Left colon (tissue), 2 donors: Measurements from ENCODE around the gene GNAI2. TPM values are rescaled to one million over a fixed set of nuclear protein-coding genes. Genes with fewer than 3 reads are reported as not detected.
"Not testable (repeated sequence)": the region's sequence is repeated elsewhere in the genome, so short reads cannot be mapped to it uniquely, and the experiment has no call there.

Source experiments
- ATAC-seq: fragments of 200-7000 bp; cut with Tn5 transposase; one replicate; pipeline ENCODE4 v1.9.1; 2020; ENCODE audit warnings: mild to moderate bottlenecking, moderate library complexity
- DNase-seq, 2 donors: peaks; one replicate each; pipeline ENCODE4 v3.0.0-alpha.2; 2020
- intact Hi-C, 2 donors: fragments of 100-400 bp; cut with DNase I in 1 of 2; cut with micrococcal nuclease in 1 of 2; formaldehyde crosslinking; loops; one replicate each; pipeline versions ENCODE4 v1.11.2 to v1.14.0; 2022; cut with DNase I, micrococcal nuclease
- total RNA-seq, 2 donors: library from RNA; stranded (reverse); fragmentation: NEBNext Ultra II Directional; extraction: Animal tissue kit (Norgen Biotek cat#: 25700); gene quantifications; one replicate each; pipeline ENCODE4 v1.2.1, GENCODE V29; 2021
- donor health status: DM: no; HTN: no; CAD: no.
- donor health status: DM: yes; HTN: yes; CAD: no.

GNAI2 gene
- total RNA-seq, 2 donors from 2014 or later: 46.1 to 81.3 TPM

GRCh38 chr3:50219285-50219684 lies 16.7 kb upstream of the GNAI2 start:
- DNase-seq (no peak), ATAC-seq (no peak)
- intact Hi-C loops: no loop called here

- DNase-seq (no peak), ATAC-seq (no peak)
- intact Hi-C loops: no loop called here
These were observed 15.9 kb upstream of the GNAI2 start for GRCh38 chr3:50220109-50220508.

- DNase-seq (no peak), ATAC-seq (no peak)
- intact Hi-C loops: no loop called here
These were observed 15.0 kb upstream of the GNAI2 start for GRCh38 chr3:50221051-50221410.

- intact Hi-C loops: no loop called here
- ATAC-seq (no peak), DNase-seq (no peak)
These were observed 14.4 kb upstream of the GNAI2 start for GRCh38 chr3:50221411-50222168.

- intact Hi-C loops: no loop called here
- DNase-seq: no peak
- ATAC-seq: no peak
These were observed 13.9 kb upstream of the GNAI2 start for GRCh38 chr3:50222169-50222528.

GRCh38 chr3:50224639-50225038 lies 11.4 kb upstream of the GNAI2 start:
- intact Hi-C loops: no loop called here
- ATAC-seq: no peak
- DNase-seq: no peak

GRCh38 chr3:50226888-50227389 lies 9.1 kb upstream of the GNAI2 start:
- DNase-seq (no peak), ATAC-seq (peak; percentile 30)
- intact Hi-C loops: loop anchor here in 1 of 2 donors (2.0 kb wide), 1 partner anchor 46 kb away; no protein-coding TSS in a partner anchor

- ATAC-seq: peak; percentile 89
- peak; percentile 94 for DNase-seq
- intact Hi-C loops: loop anchor here in 1 of 2 donors (2.0 kb wide), 1 partner anchor 45 kb away; no protein-coding TSS in a partner anchor
These were observed 8.4 kb upstream of the GNAI2 start for GRCh38 chr3:50227390-50228183.

GRCh38 chr3:50228184-50228763 lies 7.7 kb upstream of the GNAI2 start:
- DNase-seq, ATAC-seq, intact Hi-C loops: not testable (repeated sequence)

GRCh38 chr3:50229490-50229889 lies 6.5 kb upstream of the GNAI2 start:
- intact Hi-C loops: no loop called here
- DNase-seq (no peak), ATAC-seq (no peak)

GRCh38 chr3:50230104-50230793 lies 5.8 kb upstream of the GNAI2 start:
- DNase-seq (no peak), ATAC-seq (no peak)
- intact Hi-C loops: no loop called here

GRCh38 chr3:50230794-50231125 lies 5.2 kb upstream of the GNAI2 start:
- intact Hi-C loops: no loop called here
- ATAC-seq (no peak), DNase-seq (no peak)

GRCh38 chr3:50231581-50231980 lies 4.4 kb upstream of the GNAI2 start:
- DNase-seq (no peak), ATAC-seq (no peak)
- intact Hi-C loops: no loop called here

- intact Hi-C loops: no loop called here
- DNase-seq (no peak), ATAC-seq (no peak)
These were observed 3.7 kb upstream of the GNAI2 start for GRCh38 chr3:50232303-50232702.

- ATAC-seq (no peak), DNase-seq (no peak)
- intact Hi-C loops: no loop called here
These were observed 2.8 kb upstream of the GNAI2 start for GRCh38 chr3:50233176-50233575.

GRCh38 chr3:50236484-50237132 lies 604 bp downstream of the GNAI2 start:
- intact Hi-C loops: no loop called here
- no peak for ATAC-seq
- no peak for DNase-seq

- intact Hi-C loops: no loop called here
- ATAC-seq: no peak
- peak in 1 of 2 donors; percentile 39 for DNase-seq
These were observed 1.2 kb downstream of the GNAI2 start for GRCh38 chr3:50237133-50237651.

- intact Hi-C loops: no loop called here
- ATAC-seq (no peak), DNase-seq (peak; percentile 81 to 83)
These were observed 1.9 kb downstream of the GNAI2 start for GRCh38 chr3:50237754-50238548.
